CD1c-positive myeloid dendritic cell (primary cell): Measurements from ENCODE around the gene ZBTB40.

Source experiments
- DNase-seq: peaks from one replicate; pipeline ENCODE4 v3.0.0-alpha.2; 2016; ENCODE audit errors: extremely low spot score

ZBTB40 gene

DNA sequence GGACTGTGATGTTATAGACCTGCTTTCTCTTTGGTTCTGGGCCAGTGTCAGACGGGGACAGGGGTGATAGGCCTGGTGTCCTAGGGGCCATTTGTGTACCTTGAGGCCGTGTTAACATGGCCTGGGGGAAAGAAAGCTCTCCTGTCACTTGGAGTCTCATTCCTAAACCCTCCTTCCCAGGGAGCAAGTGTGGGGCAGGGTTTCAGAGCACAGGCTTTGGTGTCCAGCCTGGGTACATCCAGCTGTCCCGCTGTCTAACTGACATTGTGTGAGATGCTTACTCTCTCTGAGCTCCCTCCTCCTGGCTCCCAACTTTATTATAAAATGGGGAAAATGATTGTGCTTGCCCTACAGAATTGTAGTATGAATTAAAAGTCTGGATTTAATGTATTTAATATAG is 79.1 kb downstream of the ZBTB40 start:
- DNase-seq, result no peak

DNA sequence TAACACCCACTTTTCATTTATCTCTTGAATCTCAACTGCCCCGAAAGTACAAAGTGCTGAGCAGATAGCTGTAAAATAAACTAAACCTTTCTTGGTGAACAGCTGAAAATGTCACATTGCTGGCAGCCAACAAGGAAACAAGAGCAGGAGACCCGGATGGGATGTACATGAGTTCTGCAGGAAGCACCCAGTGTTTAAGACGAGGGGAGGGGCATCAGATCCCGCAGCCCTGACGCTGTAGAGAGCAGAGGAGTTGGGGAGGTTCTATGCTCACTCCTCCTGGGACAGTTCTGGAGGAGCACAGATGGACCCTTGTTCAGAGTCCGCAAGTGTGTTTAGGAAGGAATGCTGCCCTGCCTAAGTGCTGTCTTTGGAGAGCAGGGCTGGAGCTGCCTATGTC is 79.6 kb downstream of the ZBTB40 start:
- no peak for DNase-seq

GRCh38 chr1:22533244-22533895 is 81.7 kb downstream of the ZBTB40 start:
- DNase-seq, result no peak

DNA sequence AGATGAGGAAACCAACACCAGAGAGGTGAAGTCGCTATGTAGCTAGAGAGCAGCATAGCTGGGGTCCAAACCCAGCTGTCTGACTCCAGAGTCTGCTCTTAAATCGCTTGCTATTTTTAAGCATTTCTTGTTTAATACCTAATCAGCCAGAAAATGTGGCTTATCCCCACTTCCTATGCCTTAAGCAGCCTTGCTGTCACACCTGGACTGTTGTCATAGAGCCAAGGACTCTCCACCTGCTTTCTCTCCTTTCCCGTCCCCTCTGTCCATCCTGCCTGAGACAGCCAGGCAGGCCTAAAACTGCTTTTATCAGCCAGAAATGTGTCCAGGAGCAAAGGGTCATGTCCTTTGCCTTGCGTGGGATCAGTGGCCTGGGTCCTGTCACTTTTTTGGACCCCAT is 83.3 kb downstream of the ZBTB40 start:
- no peak for DNase-seq

DNA sequence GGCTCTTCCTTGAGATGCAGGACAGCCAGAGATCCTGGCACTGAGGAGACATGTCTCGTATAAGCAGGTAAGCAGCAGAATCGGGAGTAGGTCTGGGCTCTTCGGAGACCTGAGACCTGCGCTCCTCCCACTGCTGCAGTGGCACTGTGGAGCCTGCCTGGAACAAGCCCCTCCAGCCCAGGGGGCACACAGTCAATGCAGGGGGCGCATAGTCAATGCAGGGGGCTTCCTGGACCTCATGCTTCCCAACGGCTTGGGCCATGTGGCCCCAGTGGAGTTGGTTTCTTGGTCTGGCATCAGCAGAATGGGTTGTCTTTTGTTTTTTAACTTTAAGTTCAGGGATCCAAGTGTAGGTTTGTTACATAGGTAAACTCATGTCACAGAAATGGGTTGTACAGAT is 83.7 kb downstream of the ZBTB40 start:
- DNase-seq, result no peak

DNA sequence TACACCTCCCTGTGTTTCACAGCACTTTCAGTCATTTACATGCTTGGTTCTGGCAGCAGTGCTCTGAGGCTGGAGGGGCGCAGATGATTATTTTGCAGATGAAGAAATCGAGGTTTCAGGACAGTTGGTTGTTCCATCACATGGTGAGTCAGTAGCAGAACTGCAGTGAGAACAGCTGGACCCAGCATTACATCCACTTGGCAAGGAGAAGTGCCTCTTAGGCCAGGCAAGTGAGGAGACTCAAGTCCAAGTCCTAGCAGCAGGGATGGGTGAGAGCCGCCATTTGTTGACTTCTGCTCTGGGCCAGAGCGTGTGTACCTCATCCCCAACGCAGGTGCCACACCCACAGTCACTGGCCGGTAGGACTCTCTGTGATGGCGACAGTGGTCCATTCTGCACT is 84.9 kb downstream of the ZBTB40 start:
- no peak for DNase-seq

GRCh38 chr1:22537441-22538139 is 85.9 kb downstream of the ZBTB40 start:
- DNase-seq, result no peak

GRCh38 chr1:22539510-22540118 is 88.0 kb downstream of the ZBTB40 start:
- DNase-seq, result no peak

- no peak for DNase-seq
Observed at GRCh38 chr1:22540337-22540736, 88.7 kb downstream of the ZBTB40 start.

GRCh38 chr1:22542886-22543285 is 91.2 kb downstream of the ZBTB40 start:
- no peak for DNase-seq

DNA sequence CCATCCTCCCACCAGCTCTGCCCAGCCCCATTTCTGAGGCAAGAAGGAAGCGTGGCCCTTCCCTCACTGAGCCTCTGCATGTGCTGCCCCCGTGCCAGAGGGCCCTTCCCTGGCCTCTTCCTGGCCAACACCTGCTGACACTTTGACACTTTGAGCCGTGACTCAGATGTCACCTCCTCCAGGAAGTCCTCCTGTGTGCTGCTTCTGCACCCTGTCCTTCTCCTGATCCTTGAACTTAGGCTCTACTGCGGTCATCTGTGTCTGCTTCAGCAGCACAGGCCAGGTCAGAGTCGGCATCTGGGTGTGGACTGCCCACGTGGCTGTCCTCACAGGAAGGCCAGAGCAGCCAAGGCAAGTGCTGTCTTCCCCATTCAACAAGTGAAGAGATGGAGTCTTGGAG is 92.0 kb downstream of the ZBTB40 start:
- DNase-seq, result no peak

- no peak for DNase-seq
Observed at GRCh38 chr1:22544606-22545005, 93.0 kb downstream of the ZBTB40 start.

GRCh38 chr1:22545141-22545540 is 93.5 kb downstream of the ZBTB40 start:
- DNase-seq, result no peak

- DNase-seq, result no peak
Observed at GRCh38 chr1:22547186-22547817, 95.7 kb downstream of the ZBTB40 start.

DNA sequence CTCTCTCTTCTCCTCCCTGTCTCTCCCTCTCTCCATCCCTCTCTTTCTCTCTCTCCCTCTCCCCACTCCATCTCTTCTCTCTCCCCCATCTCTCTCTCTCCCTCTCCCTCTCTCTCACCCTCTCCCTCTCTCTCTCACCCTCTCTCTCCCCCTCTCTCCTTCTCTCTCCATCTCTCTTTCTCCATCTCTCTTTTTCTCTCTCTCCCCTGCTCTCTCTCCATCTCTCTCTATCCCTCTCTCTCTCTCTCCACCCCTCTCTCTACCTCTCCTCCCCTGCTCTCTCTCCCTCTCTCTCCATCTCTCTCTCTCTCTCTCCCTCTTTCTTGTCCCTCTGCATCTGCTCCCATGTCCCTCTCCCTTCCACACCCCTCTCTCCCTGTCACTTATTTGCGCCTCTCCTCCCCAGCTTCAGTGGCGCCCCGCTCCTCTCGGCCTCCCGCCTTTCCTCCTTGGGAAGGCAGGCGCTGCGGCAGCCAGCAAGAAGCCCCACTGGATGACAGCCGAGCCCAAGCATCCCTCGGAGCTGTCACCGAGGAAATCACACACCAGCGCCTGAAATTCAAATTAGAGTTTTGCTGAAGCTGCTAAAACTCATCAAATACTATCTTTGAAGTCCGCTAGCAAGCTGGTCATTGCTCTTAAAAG is 96.3 kb downstream of the ZBTB40 start:
- DNase-seq, result no peak

DNA sequence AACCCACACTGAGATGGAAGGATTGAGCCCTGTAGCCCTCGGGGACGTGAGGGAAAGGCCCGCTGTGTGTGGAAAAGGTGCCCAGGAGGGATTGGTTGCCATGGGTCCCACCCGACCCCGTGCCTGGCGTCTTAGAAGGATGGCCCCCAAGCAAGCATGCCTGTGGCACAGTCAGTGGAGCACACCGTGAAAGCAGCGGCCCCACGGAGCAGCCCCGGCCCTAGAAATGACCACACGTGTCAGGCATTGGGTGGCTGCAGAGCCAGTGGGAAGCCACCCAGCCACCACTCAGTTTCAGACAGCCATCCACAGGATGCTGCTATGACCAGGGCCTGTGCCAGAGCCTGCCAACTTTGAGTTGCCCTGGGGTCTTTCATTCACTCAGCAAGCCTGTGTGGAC is 98.4 kb downstream of the ZBTB40 start:
- DNase-seq, result no peak

DNA sequence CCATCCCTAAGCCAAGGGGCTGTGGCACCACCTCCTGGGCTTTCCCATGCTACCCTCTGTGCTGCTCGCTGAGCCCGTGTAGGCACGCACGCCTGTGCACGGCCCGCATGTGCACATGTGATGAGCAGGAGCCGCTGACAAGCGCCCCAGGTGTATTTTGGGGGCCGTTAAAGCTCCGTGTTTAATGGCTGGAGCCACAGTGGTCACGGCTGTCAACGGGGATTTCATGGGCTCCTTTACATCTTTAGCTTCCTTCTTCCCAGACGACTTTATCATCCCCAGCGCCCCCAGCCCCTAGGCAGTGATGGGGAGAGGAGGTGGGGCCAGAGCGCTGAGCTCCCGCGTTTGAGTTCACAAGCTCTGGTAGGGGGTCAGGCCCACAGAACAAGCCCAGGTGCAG is 99.9 kb downstream of the ZBTB40 start:
- no peak for DNase-seq

DNA sequence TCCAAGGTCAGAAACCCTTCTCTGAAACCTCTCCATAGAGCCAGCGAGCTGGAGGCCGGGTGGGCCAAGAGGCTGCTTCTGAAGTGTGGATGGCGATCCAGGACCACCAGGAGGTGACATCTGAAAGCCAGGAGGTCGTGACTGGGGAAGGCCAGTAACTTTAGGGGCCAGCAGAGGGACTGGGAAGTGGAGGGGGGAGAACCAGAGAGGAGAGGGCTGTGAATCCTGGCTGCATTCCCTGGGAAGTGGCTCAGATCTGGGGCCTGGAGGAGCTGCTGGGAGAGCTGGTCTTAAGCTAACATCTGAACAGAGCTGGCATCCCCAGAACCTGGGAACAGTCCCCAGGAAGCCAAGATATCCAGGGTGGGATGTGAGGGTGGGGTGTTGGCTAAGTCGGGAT is 100.4 kb downstream of the ZBTB40 start:
- DNase-seq, result no peak

DNA sequence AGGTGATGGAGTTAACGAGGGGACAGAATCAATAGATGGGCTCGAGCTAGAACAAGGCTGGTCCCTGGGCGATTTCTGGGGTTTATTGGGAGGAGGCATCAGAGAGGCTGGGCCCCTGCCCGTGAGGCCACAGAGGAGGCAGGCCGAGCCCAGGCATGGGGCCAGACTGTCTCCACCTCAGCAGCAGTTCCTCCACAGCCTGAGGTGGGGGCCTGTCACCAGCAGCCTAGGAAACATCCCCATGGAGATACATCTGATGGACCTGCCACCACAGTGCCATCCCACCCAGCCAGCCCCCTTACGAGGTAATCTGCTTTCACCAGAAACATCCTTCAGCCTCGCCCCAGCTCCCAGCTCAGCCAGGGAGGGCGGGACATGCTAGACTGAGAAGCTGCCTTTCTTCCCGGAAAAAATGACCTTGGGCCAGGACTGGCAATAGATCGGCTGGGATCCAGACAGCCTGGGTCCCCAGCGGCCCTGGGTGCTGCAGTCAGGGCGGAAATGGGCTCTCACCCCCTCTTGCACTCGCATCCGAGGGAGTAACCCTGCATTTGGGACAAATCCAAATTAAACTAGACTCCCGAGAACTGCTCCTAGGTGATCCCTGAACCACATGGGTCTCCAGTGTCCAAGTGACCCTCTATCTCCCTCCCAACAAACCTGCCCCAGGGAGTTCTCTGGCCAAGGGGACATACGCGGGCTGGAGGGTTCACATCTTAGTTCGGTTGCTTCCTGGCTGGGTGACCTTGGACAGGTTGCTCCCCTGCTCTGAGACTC is 101.6 kb downstream of the ZBTB40 start:
- no peak for DNase-seq

- DNase-seq, result no peak
Observed at GRCh38 chr1:22553991-22554522, 102.4 kb downstream of the ZBTB40 start.

DNA sequence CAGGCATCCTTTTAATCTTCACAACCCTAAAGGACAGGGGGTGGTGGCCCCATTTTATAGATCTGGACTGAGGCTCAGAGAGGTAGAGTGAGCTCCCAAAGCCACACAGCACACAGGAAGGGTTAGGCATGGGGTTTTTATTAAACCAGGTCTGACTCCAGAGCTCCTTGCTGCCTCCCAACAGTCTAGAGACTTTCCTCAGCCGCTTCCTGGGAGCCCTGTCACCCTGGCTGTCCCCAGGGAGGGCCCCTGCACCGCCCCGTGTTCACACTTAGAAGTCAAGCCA is 103.7 kb downstream of the ZBTB40 start:
- no peak for DNase-seq
